EL (cell line): ENCODE data around the gene DDX3Y.

Experiments
- DNase-seq: peaks from one replicate; pipeline ENCODE4 v3.0.0-alpha.2; 2016

The DDX3Y gene

DNA sequence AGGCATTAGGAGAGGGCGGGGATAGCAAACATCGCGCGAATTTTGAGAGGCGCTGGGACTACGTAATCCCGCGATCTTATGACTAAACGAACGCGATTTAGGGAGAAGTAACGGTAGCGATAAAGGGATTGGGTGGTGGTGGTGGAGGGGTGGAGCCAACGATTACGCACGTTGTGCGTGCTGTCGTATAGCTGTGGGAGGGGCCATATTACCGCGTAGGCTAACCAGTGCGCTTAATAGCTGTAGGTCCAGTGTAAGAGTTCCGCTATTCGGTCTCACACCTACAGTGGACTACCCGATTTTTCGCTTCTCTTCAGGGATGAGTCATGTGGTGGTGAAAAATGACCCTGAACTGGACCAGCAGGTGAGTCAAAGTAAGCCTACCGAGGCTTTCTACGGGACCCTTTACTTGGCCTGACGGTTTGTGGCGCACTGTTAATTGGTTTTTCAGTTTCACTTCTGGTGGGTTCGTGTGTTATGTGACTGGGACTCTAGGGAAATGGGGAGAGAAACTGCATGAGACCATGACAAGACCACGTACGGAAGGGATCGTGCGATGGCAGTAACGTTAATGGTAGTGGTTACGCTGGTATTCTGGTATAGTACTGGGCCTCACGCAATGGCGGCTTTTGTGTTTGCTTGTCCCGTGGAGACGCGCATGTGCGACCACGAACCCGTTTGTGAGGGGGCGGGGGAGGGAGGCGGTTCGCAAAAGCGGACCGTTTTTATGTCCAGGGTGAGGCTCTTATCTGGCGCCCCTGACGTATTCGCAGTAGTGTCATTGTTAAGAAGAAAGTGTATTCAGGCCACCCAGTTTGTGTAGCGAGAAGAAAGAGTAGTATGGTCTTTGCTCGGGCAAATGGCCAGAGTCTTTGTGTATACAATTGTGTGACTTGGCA, at the start of gene DDX3Y:
Gene DDX3Y (plus strand): TSS at position 251 of the 899 bp plus-strand sequence. CDS start 69 bp downstream, at position 320.
- DNase-seq: peak; percentile 91

DNA sequence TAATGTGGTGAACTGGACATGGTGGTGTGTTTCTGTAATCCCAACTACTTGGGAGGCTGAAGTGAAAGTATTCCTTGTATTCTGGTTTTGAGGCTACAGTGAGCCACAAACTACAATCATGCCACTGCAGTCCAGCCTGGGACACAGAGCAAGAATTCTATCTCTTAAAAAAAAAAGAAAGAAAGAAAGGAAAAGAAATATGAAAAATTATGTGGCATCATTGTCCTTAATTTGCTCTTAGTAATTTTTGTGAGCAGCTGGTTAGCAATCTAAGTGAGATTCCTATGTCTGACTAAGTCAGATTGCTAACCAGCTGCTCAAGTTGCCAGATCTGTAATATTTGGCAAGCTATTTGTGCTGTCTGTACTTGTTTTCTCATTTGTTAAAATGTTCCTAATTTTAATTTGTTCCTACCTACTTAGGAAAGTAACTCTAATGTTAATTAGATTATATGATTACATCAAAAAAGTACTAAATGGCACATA, 48.8 kb upstream of the DDX3Y start:
- peak; percentile 11 for DNase-seq

DNA sequence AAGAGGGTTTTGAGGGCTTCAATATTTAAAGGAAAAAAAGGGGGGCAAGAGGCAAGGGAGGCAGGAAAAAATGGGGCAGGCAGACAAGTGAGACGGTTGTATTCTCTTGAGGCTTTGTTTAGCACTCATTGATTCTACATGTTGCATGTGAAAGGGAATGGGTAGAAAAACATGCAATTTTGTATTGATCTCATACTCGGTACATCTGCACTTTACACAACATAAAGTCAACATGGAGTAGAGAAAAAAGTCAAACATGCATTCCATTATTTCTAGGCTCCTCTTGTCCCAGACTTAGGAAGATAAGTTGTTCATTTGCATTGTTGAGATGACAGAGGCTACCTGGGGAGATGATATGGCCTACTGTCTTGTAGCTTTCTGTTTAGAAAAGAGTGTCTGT, 36.7 kb upstream of the DDX3Y start:
- no peak for DNase-seq

DNA sequence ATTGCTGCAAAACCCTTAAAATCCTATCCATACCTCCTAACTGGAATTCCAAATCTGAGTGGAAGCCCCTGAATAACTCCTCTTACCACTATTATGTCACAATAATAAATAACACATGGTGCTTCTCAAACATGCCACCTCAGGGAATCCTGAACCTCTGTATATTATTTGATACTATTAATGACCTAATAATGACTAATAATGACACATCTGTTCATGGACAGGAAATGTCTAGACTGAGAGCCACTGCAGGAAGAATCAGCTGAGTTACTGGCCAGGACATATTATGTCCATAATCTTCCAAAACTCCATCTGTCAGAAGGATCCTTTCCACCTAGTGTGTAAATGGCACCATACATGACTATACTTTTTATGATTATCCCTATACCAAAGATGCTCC, 7.7 kb upstream of the DDX3Y start:
- DNase-seq: no peak

DNA sequence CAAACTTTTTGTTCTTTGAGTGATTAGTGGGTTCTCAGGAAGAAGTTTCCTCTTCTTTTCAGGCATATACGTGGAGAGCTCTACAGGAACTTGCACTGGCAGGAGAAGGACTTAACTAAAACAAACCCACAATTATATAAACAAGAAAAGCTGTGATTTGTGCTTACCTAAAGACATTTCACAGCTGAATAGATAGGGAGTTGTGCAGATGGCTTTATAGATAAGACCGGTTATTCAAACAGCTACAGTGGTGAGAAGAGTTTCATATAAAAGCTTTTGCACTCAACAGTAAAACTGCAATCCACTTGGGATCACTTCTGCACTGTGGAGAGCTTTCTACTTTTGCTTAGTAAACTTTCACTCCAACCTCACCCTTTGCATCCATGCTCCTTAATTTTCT, 6.1 kb upstream of the DDX3Y start:
- DNase-seq: no peak

DNA sequence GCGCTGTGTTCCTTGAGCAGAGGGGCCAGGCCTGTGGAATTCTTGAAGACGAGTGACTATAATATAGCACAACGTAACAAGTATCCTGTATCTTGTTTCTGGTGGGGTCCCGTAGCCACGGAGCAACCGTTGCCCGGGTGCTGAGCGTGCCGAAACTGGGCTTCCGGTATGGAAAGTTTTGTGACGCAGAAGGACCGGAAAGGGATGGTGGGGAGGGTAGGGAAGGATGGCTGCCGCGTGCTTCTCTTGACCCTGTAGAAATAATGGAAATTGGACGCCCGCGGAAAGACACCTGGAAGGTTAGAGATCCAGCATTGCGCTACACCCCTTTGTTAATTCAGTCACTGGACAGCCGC, 827 bp downstream of the DDX3Y start:
- DNase-seq: peak; percentile 72

DNA sequence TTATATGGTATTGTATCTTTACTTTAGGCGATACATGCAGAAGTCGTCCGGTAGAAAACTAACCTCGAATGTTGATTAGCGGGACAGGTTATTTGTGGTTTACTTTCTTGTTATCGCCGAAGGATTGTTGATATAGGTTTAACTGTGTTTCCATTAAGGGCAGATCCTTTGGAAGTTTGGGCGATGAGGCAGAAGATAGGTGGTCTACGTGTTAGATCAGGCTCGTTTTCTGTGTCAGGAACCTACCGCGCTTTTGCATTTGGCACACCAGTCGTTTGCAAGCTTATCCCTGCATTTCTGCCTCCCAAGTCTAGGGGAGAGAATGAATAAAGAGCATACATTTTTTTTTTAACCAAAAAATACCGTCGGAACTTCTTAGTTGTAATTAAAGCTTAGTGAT, 1.2 kb downstream of the DDX3Y start:
- DNase-seq: peak; percentile 16

DNA sequence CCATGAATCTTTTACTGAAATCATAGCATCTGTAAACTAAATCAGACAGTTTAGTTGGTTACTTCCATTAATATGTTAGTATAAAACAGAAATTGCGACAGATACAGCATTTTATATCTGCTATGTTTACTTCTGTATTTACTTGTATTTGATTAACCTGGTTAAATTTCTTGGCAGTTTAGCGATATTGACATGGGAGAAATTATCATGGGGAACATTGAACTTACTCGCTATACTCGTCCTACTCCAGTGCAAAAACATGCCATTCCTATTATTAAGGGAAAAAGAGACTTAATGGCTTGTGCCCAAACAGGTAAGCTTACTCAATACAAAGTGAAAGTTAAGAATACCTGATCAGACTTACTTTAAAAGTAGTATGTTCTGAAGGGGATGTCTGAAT, 8.9 kb downstream of the DDX3Y start:
- DNase-seq: no peak

DNA sequence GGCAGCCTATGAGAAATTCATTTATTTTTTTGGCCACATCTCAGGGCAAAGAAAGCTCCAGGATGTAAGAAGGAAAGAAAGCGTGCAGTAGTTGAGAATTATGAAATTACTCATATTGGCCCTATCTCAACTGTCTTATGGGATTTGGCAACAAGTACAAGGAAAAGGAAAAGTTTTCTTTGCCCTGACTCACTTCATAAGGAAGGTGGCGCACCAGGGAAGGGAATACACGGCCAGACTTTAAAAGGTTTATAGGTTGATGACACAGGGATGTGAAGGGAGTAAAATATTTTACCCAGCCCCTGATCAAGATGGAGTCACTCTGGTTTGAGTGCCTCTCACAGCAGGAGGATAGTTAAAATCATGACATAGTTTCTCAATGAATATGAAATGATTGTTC, 23.4 kb downstream of the DDX3Y start:
- peak; percentile 58 for DNase-seq

DNA sequence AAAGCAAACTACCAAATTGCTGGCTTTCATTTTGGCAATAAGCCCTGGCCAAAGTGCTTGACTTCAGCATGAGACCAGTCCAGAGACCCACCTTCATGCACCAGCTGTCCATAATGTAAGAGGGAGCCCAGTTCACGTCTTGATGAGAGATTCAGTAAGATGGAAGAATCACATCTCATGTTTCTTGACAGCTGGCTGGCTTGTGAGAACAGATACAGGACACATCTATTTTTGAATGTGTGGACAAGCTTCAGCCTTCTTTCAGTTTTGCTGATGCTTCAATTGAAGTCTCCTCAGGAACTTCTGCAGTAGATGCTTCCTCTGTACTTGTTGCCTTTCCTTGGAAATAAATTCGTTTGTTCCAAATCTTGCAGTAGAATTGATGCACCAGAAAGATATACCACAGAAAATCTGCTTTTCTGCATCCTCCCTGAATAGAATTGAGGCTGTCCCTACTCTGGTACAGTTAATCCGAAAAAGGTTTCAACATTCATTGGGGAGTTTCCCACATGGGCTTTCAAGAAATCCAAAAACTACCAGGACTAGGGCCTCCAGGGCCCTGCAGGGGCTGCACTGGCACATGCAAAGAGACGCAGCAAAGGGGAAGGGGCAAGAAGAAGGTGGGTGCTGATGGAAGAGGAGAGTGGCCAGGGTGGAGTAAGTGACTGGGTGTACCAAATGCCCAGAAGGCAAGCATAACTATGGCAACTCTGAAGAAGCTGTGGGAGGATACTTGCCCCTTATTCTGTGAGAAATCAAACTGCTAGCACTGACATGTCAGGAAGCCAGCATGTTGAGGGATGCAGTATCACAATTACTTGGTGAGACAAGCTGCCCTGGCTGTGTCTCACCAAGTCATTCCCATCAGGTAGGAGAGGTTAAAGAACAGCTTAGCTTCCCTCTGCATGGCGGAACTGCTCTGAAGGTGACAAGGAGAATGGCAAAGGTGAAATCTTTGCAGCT, 37.3 kb downstream of the DDX3Y start:
- DNase-seq: no peak
